Keratinocyte (primary cell): Measurements from ENCODE around the gene CLTRN. TPM values are rescaled to one million over a fixed set of nuclear protein-coding genes. Genes with fewer than 3 reads are reported as not detected.

ENCODE experiments used
- DNase-seq: peaks from one replicate; pipeline ENCODE4 v3.0.0-alpha.2; 2011; ENCODE audit warnings: low read depth, missing footprints, low spot score
- FAIRE-seq: peaks from 2 replicates; lab custom pipeline; 2011; peaks lifted over from hg19 to GRCh38; lab: Jason Lieb, UNC
- H2AFZ ChIP-seq: 2 replicates; pipeline ENCODE4 v1.6.0; 2012; ENCODE audit warnings: low read length, control low read depth, inconsistent platforms; ENCODE audit not compliant: control insufficient read depth
- H3K27ac ChIP-seq: 2 replicates; pipeline ENCODE4 v1.5.1; 2011; ENCODE audit warnings: low read length; ENCODE audit not compliant: control insufficient read depth, insufficient read depth
- H3K27me3 ChIP-seq: 3 replicates; pipeline ENCODE4 v1.6.0; 2011; ENCODE audit warnings: low read length; ENCODE audit not compliant: control insufficient read depth, insufficient read depth; ENCODE audit errors: extremely low read depth
- H3K36me3 ChIP-seq, 2 experiments: 2 replicates in 1 of 2; 3 replicates in 1 of 2; pipeline ENCODE4 v1.5.1; 2011; ENCODE audit warnings: low read length in 2 of 2, mild to moderate bottlenecking in 1 of 2; ENCODE audit not compliant: control insufficient read depth in 2 of 2, insufficient read depth in 2 of 2; ENCODE audit errors: extremely low read depth in 1 of 2
- H3K4me1 ChIP-seq: 3 replicates; pipeline ENCODE4 v1.5.1; 2011; ENCODE audit warnings: low read length; ENCODE audit not compliant: control insufficient read depth, insufficient read depth; ENCODE audit errors: extremely low read depth
- H3K4me2 ChIP-seq: 3 replicates; pipeline ENCODE4 v1.6.0; 2011; ENCODE audit warnings: low read depth, low read length; ENCODE audit not compliant: control insufficient read depth, insufficient read depth; ENCODE audit errors: extremely low read depth
- H3K4me3 ChIP-seq, 3 experiments: fragments of 200-600 bp in 1 of 3; sonication (generic) in 1 of 3; 2 replicates in 2 of 3; 3 replicates in 1 of 3; pipeline ENCODE4 v1.5.1; 2011 to 2016; ENCODE audit warnings: low read length in 3 of 3, mild to moderate bottlenecking in 3 of 3, control low read depth in 2 of 3, inconsistent platforms in 1 of 3, low read depth in 1 of 3, mixed read lengths in 1 of 3, mixed run types in 1 of 3, moderate library complexity in 1 of 3; ENCODE audit not compliant: control insufficient read depth in 2 of 3, insufficient read depth in 2 of 3; ENCODE audit errors: extremely low read depth in 1 of 3
- H3K79me2 ChIP-seq: 2 replicates; pipeline ENCODE4 v1.6.0; 2012; ENCODE audit warnings: low read length; ENCODE audit not compliant: control insufficient read depth, insufficient read depth
- H3K9ac ChIP-seq: 3 replicates; pipeline ENCODE4 v1.6.0; 2011; ENCODE audit warnings: low read length; ENCODE audit not compliant: control insufficient read depth, insufficient read depth; ENCODE audit errors: extremely low read depth
- H3K9me1 ChIP-seq: 3 replicates; pipeline ENCODE4 v1.6.0; 2011; ENCODE audit warnings: low read length; ENCODE audit not compliant: control insufficient read depth, insufficient read depth; ENCODE audit errors: extremely low read depth
- H3K9me3 ChIP-seq: 2 replicates; pipeline ENCODE4 v1.5.1; 2012; ENCODE audit warnings: low read depth, low read length; ENCODE audit not compliant: control insufficient read depth
- H4K20me1 ChIP-seq: 3 replicates; pipeline ENCODE4 v1.6.0; 2011; ENCODE audit warnings: low read length; ENCODE audit not compliant: control insufficient read depth, insufficient read depth; ENCODE audit errors: extremely low read depth
- EZH2 ChIP-seq: IDR thresholded peaks from one replicate; pipeline ENCODE4 v1.6.1; 2012; ENCODE audit warnings: inconsistent platforms, mild to moderate bottlenecking, low read length, moderate library complexity
- dilution Hi-C: fragments of 300-500 bp; cut with MboI; formaldehyde crosslinking; loops from one replicate; pipeline ENCODE4 v1.7.0; 2020; ENCODE audit warnings: low sequenced_read_pairs; ENCODE audit not compliant: extremely low pct_ligation_motif_present
- polyA plus RNA-seq, 5 experiments: library from polyadenylated mRNA; depleted of rRNA in 3 of 5; stranded (reverse) in 3 of 5; stranded (forward) in 1 of 5; unstranded in 1 of 5; fragments of >200 nt; gene quantifications; 1 replicate in 1 of 5; 2 replicates in 3 of 5; 3 replicates in 1 of 5; pipeline versions ENCODE4 v1.2.1 to v1.2.3, GENCODE V29; 2011 to 2012; ENCODE audit warnings: missing spikeins in 2 of 5, low read depth in 1 of 5, low replicate concordance in 1 of 5
- TF ChIP-seq, protein P1 (sequence below), 3 experiments: IDR thresholded peaks in 1 of 3; conservative IDR thresholded peaks in 1 of 3; optimal IDR thresholded peaks in 1 of 3; 2 replicates in 2 of 3; 3 replicates in 1 of 3; pipeline versions ENCODE3 to v1.5.1; 2011; ENCODE audit warnings: low read length in 3 of 3, mild to moderate bottlenecking in 3 of 3, moderate library complexity in 2 of 3, control low read depth in 1 of 3, inconsistent platforms in 1 of 3; ENCODE audit not compliant: insufficient read depth in 2 of 3; ENCODE audit errors: extremely low read depth in 1 of 3

Gene CLTRN
- polyA plus RNA-seq, 1 donor (not counting 4 experiments of a cell fraction or from before 2014, with no cell fraction given): 1.4 TPM

DNA sequence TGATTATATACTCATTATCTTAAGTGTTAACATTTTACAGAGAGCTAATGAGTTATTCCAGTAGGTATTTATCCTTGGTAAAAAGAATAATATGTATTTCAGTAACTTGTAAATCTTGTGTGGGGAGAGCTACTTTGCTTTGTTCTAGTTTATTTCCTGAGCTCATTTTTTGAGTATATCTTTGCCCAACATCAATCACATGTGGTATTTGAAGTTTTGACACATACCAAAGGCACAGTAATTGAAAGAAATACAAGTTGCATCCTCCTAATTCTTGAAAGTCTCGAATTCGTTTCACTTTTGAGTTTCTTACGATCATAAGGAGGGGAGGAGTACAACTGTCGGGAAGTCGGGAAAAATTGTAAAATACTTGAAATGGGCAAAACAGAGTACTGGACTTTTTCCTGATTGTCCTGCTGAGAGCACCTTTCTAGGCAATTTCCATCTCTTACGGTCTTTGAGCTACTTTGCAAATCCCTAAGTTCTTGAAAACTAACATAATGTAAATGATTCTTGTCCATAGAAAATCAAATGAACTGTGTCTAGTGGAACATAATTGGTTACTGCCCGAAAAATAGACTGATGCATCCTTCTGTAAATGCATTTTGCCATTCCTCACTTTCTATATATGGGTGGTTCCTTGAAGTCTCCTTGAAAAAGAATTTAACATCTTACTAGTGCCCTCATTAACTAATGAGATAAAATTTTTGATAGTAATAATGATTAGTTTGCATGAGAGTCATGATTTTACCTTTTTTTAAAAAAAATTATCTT, 20.6 kb downstream of the CLTRN start:
- H2AFZ ChIP-seq: no peak overlapping the region
- dilution Hi-C loops: no loop called here
- H3K4me1 ChIP-seq: no peaks in the 10 kb centered on the region
- TF ChIP-seq, protein P1, sequence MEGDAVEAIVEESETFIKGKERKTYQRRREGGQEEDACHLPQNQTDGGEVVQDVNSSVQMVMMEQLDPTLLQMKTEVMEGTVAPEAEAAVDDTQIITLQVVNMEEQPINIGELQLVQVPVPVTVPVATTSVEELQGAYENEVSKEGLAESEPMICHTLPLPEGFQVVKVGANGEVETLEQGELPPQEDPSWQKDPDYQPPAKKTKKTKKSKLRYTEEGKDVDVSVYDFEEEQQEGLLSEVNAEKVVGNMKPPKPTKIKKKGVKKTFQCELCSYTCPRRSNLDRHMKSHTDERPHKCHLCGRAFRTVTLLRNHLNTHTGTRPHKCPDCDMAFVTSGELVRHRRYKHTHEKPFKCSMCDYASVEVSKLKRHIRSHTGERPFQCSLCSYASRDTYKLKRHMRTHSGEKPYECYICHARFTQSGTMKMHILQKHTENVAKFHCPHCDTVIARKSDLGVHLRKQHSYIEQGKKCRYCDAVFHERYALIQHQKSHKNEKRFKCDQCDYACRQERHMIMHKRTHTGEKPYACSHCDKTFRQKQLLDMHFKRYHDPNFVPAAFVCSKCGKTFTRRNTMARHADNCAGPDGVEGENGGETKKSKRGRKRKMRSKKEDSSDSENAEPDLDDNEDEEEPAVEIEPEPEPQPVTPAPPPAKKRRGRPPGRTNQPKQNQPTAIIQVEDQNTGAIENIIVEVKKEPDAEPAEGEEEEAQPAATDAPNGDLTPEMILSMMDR (optimal IDR thresholded peaks at IDR 0.05 in 1 of 3, IDR thresholded peaks at IDR 0.05 in 1 of 3, conservative IDR thresholded peaks at IDR 0.05 in 1 of 3; ENCODE audit: extremely low read depth in 1 of 3, insufficient read depth in 2 of 3, low read length in 3 of 3): no peak
- TF ChIP-seq EZH2: no peak
- no peak overlapping the region for H3K9ac ChIP-seq
- no peak overlapping the region for H3K4me3 ChIP-seq
- no peaks in the 10 kb centered on the region for H3K9me1 ChIP-seq
- no peak overlapping the region for H3K27ac ChIP-seq
- no peaks in the 10 kb centered on the region for H3K36me3 ChIP-seq
- H4K20me1 ChIP-seq: no peaks in the 10 kb centered on the region
- no peak for DNase-seq
- peaks cover 6% of the 10 kb centered on the region for H3K27me3 ChIP-seq
- no peaks in the 10 kb centered on the region for H3K79me2 ChIP-seq
- H3K4me2 ChIP-seq: no peak overlapping the region
- no peak for FAIRE-seq
- H3K9me3 ChIP-seq: no peaks in the 10 kb centered on the region

DNA sequence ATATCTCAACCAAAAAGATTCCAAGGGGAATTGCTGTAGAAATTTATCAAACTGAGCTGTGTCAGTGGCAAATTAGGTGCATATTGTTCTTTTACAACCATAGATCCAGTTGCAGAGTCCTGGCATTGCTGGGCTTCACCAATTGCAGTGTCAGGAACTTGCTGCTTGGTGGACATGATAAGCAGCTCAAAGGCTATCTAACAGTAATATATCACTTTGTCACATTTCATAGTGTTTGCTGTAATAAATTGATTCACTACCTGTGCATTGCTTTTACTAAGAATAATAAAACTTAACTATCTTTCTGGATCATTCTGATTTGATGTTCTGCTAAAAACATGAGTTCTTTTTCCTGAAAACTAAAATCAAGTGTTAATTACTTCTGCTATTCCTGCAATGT, 33.0 kb downstream of the CLTRN start:
- Histone ChIP-seq H3K27me3 (no peaks in the 10 kb centered on the region), H3K9ac (no peak overlapping the region), H3K9me1 (no peaks in the 10 kb centered on the region), H3K4me2 (no peak overlapping the region), H4K20me1 (no peaks in the 10 kb centered on the region), H2AFZ (no peak overlapping the region), H3K79me2 (no peaks in the 10 kb centered on the region), H3K27ac (no peak overlapping the region), H3K4me1 (no peaks in the 10 kb centered on the region), H3K9me3 (no peaks in the 10 kb centered on the region), H3K4me3 (no peak overlapping the region), H3K36me3 (no peaks in the 10 kb centered on the region)
- FAIRE-seq (no peak), DNase-seq (no peak)
- TF ChIP-seq EZH2: no peak
- TF ChIP-seq, protein P1 (optimal IDR thresholded peaks at IDR 0.05 in 1 of 3, IDR thresholded peaks at IDR 0.05 in 1 of 3, conservative IDR thresholded peaks at IDR 0.05 in 1 of 3; ENCODE audit: extremely low read depth in 1 of 3, insufficient read depth in 2 of 3, low read length in 3 of 3): no peak
- dilution Hi-C loops: no loop called here
